OCI-LY3 (cell line): Measurements from ENCODE around the gene KTN1.
A peak's percentile ranks its signal among the peaks of the same experiment; 100 is the strongest.

ENCODE experiments used
- H2AFZ ChIP-seq: fragments of 200-600, 300-600 bp; shearing (Covaris generic); 2 replicates; pipeline ENCODE4 v1.6.0; 2014; ENCODE audit warnings: antibody characterized with exemption, low read depth, low read length
- H3K27ac ChIP-seq: fragments of 200-600, 300-600 bp; sonication (generic); 2 replicates; pipeline ENCODE4 v1.5.1; 2014; ENCODE audit warnings: mild to moderate bottlenecking, low read length, moderate library complexity, mixed read lengths
- H3K27me3 ChIP-seq: fragments of 200-600, 300-600 bp; sonication (generic); 2 replicates; pipeline ENCODE4 v1.6.1; 2014; ENCODE audit warnings: low read depth, low read length, mixed read lengths
- H3K36me3 ChIP-seq: fragments of 200-600, 300-600 bp; sonication (generic); replicated peaks from 2 replicates; pipeline ENCODE3; 2014; ENCODE audit warnings: low read depth, low read length, mixed read lengths
- H3K4me1 ChIP-seq: fragments of 300-600, 200-600 bp; sonication (generic); 2 replicates; pipeline ENCODE4 v1.6.1; 2014; ENCODE audit warnings: low read length, mixed read lengths
- H3K4me2 ChIP-seq: fragments of 200-600, 300-600 bp; sonication (generic); 2 replicates; pipeline ENCODE4 v1.6.1; 2014; ENCODE audit warnings: low read length, mixed read lengths
- H3K4me3 ChIP-seq: fragments of 300-600, 200-600 bp; sonication (generic); 2 replicates; pipeline ENCODE4 v1.5.1; 2014; ENCODE audit warnings: antibody characterized with exemption, mild to moderate bottlenecking, low read length, moderate library complexity
- H3K79me2 ChIP-seq: fragments of 300-600, 200-600 bp; shearing (Covaris generic); 2 replicates; pipeline ENCODE4 v1.6.1; 2014; ENCODE audit warnings: mild to moderate bottlenecking, low read length, mixed read lengths
- H3K9ac ChIP-seq: fragments of 300-600, 200-600 bp; shearing (Covaris generic); 2 replicates; pipeline ENCODE4 v1.6.0; 2014; ENCODE audit warnings: mild to moderate bottlenecking, low read length, moderate library complexity
- H3K9me3 ChIP-seq: fragments of 200-600, 300-600 bp; shearing (Covaris generic); 2 replicates; pipeline ENCODE4 v1.6.1; 2014; ENCODE audit warnings: low read length, mixed read lengths; ENCODE audit not compliant: insufficient read depth
- H4K20me1 ChIP-seq: fragments of 200-600, 300-600 bp; sonication (generic); 2 replicates; pipeline ENCODE4 v1.6.1; 2016; ENCODE audit warnings: low read length, mixed read lengths; ENCODE audit not compliant: insufficient read depth
- EZH2phosphoT487 ChIP-seq: fragments of 200-600 bp; shearing (Covaris generic); IDR thresholded peaks from 2 replicates; pipeline ENCODE4 v1.6.1; 2018; ENCODE audit warnings: antibody characterized with exemption, mixed run types, low read depth
- TF ChIP-seq, protein P1 (sequence below): fragments of 200-600, 300-600 bp; sonication (generic); IDR thresholded peaks from 2 replicates; pipeline ENCODE4 v1.5.1; 2014; ENCODE audit warnings: antibody characterized with exemption, low read length, low read depth

The KTN1 gene

DNA sequence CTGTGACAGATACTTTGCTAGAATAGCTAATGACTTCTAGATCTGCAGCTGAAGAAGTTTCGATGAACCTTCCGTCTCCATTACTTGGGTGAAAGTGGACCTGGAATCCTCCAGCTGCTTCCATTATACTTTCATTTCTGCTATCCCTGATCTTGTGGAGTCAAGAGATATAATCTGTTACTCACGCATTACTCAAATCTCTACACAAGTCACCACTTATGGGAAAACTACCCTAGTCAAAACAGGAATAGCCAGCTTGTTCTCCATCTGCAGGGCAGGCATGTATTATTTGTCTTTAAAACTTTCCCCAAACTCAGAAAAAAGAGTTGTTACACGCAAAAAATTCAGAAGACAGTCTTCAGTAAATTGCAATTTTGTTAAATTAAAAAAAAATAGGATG, 2.8 kb upstream of the KTN1 start:
- Histone ChIP-seq H3K9ac (peak overlapping the region; percentile 45), H3K4me1 (peaks cover 52% of the 10 kb centered on the region), H3K79me2 (peaks cover 38% of the 10 kb centered on the region), H3K27me3 (no peaks in the 10 kb centered on the region), H3K9me3 (no peaks in the 10 kb centered on the region), H4K20me1 (peaks cover 15% of the 10 kb centered on the region), H2AFZ (no peak overlapping the region), H3K27ac (peak overlapping the region; percentile 92), H3K36me3 (peaks cover 7% of the 10 kb centered on the region), H3K4me2 (peak overlapping the region; percentile 95), H3K4me3 (peak overlapping the region; percentile 65)
- TF ChIP-seq EZH2phosphoT487, result no peak
- TF ChIP-seq, protein P1, sequence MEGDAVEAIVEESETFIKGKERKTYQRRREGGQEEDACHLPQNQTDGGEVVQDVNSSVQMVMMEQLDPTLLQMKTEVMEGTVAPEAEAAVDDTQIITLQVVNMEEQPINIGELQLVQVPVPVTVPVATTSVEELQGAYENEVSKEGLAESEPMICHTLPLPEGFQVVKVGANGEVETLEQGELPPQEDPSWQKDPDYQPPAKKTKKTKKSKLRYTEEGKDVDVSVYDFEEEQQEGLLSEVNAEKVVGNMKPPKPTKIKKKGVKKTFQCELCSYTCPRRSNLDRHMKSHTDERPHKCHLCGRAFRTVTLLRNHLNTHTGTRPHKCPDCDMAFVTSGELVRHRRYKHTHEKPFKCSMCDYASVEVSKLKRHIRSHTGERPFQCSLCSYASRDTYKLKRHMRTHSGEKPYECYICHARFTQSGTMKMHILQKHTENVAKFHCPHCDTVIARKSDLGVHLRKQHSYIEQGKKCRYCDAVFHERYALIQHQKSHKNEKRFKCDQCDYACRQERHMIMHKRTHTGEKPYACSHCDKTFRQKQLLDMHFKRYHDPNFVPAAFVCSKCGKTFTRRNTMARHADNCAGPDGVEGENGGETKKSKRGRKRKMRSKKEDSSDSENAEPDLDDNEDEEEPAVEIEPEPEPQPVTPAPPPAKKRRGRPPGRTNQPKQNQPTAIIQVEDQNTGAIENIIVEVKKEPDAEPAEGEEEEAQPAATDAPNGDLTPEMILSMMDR, result no peak

DNA sequence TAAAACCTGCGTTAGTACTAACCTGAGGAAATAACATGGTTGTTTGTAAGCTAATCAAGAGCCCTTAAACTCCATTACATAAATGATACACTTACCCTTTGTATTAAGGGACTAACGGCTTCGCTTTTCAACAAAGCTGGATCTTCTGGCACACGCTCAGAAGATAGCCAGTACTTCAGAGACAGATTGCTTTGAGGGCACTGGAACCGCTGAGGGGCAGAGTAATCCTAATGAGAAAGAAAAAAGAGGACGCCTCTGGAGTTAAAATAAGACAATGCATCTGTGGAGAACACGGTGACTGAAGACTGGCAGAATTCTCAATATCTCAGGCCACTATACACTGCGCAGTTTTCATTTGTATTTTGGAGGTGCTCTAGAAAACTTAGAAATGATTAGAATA, 1.5 kb upstream of the KTN1 start:
- peaks cover 56% of the 10 kb centered on the region for H3K4me1 ChIP-seq
- H3K27me3 ChIP-seq, result no peaks in the 10 kb centered on the region
- peaks cover 51% of the 10 kb centered on the region for H3K79me2 ChIP-seq
- H3K4me3 ChIP-seq, result peak overlapping the region; percentile 97
- peaks cover 7% of the 10 kb centered on the region for H3K36me3 ChIP-seq
- H3K9ac ChIP-seq, result peak overlapping the region; percentile 77
- H4K20me1 ChIP-seq, result peaks cover 27% of the 10 kb centered on the region
- peak overlapping the region; percentile 97 for H3K4me2 ChIP-seq
- peak overlapping the region; percentile 28 for H2AFZ ChIP-seq
- peak overlapping the region; percentile 92 for H3K27ac ChIP-seq
- H3K9me3 ChIP-seq, result no peaks in the 10 kb centered on the region
- TF ChIP-seq EZH2phosphoT487, result no peak
- TF ChIP-seq, protein P1, result peak; percentile 10; the same call in 1 of the 2 replicates

DNA sequence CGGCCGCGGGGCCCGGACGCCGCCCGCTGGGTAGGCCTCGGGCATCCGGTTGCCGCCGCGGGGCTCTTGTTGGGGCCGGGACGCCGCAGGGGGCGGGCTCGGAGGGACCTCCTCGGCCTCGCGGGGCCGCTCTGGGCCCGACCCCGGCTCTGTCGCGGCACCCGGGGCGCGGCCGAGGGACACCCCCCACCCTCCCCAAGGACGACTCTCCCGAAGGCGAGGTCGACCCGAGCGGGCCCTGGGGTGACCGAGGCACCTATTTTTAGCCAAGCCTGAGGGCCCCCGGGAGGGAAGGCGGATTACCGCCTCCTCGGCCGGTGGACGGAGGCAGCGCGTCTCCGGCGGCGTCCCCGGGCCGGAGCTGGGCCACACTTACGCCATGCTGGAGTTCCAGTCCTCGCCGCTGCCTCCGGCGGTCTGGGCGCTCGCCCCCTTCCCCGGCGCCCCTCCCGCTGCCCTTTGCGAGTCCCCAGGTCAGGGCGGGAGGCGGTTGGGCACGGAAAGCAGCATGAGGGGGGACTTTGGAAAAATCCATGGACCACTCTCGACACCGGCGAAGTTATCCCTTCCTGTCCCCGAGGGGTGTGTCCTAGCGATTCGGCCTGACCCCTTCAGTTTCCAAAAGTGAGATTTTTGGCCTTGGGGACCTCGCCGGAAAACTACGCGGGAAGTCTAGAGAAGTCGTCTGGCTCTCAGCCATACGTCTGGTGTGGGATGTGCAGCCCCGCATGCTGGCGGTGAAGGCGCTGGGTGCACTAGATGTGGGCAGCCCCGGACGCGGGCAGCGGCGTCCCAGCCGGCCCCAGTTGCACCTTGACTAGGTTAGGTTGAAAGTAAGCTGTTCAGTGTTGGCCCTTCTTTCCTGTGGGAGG, 699 bp downstream of the KTN1 start:
- Histone ChIP-seq H3K4me1 (peaks cover 66% of the 10 kb centered on the region), H3K9me3 (no peaks in the 10 kb centered on the region), H3K27me3 (no peaks in the 10 kb centered on the region), H3K4me2 (peak overlapping the region; percentile 97), H4K20me1 (peaks cover 49% of the 10 kb centered on the region), H2AFZ (no peak overlapping the region), H3K79me2 (peaks cover 72% of the 10 kb centered on the region), H3K36me3 (peaks cover 6% of the 10 kb centered on the region), H3K27ac (peak overlapping the region; percentile 67), H3K4me3 (peak overlapping the region; percentile 97), H3K9ac (peak overlapping the region; percentile 97)
- TF ChIP-seq EZH2phosphoT487, result no peak
- TF ChIP-seq, protein P1, result no peak

DNA sequence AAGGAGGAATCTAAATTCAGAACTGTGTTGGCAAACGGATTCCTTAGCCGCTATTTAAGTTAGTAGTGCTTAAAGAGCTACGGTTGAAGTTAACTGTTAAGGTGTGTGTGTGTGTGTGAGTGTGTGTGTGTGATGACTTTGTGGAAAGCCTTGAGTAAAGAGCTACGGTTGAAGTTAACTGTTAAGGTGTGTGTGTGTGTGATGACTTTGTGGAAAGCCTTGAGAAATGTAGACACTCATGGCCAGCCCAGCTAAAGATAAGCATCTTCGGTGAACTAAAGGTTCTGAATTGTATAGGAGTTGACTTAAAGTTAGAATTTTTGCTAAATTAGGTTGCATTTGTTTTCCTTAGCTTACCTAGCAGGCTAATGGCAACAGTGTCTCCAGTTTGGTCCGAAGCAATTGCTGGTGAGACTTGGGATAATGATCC, 1.4 kb downstream of the KTN1 start:
- H2AFZ ChIP-seq, result no peak overlapping the region
- H3K36me3 ChIP-seq, result no peaks in the 10 kb centered on the region
- peaks cover 55% of the 10 kb centered on the region for H4K20me1 ChIP-seq
- no peaks in the 10 kb centered on the region for H3K9me3 ChIP-seq
- peaks cover 65% of the 10 kb centered on the region for H3K4me1 ChIP-seq
- peak overlapping the region; percentile 97 for H3K4me3 ChIP-seq
- no peak for TF ChIP-seq EZH2phosphoT487
- TF ChIP-seq, protein P1, result no peak
- H3K79me2 ChIP-seq, result peaks cover 79% of the 10 kb centered on the region
- peak overlapping the region; percentile 67 for H3K27ac ChIP-seq
- H3K9ac ChIP-seq, result peak overlapping the region; percentile 97
- no peaks in the 10 kb centered on the region for H3K27me3 ChIP-seq
- peak overlapping the region; percentile 97 for H3K4me2 ChIP-seq
